HL-60/S4 (cell line): Measurements from ENCODE around the gene FAM76A.
"Not testable (repeated sequence)": the region's sequence is repeated elsewhere in the genome, so short reads cannot be mapped to it uniquely, and the experiment has no call there.

Source experiments
- in situ Hi-C: fragments of 300-500 bp; cut with MboI; formaldehyde crosslinking; loops from 2 replicates; pipeline ENCODE4 v1.14.3; 2022; ENCODE audit warnings: low sequenced_read_pairs

The FAM76A gene

GRCh38 chr1:27774654-27775053 is 48.9 kb downstream of the FAM76A start:
- in situ Hi-C loops = no loop called here

GRCh38 chr1:27775336-27775735 is 49.6 kb downstream of the FAM76A start:
- in situ Hi-C loops = not testable (repeated sequence)

- in situ Hi-C loops = not testable (repeated sequence)
Measured at GRCh38 chr1:27776276-27776675, 50.5 kb downstream of the FAM76A start.

GRCh38 chr1:27778056-27778455 is 52.3 kb downstream of the FAM76A start:
- in situ Hi-C loops = no loop called here

- in situ Hi-C loops = no loop called here
Measured at GRCh38 chr1:27779122-27779521, 53.4 kb downstream of the FAM76A start.

- in situ Hi-C loops = no loop called here
Measured at GRCh38 chr1:27782950-27783349, 57.2 kb downstream of the FAM76A start.

- in situ Hi-C loops = no loop called here
Measured at GRCh38 chr1:27784700-27785099, 58.9 kb downstream of the FAM76A start.

GRCh38 chr1:27785781-27786455 is 60.2 kb downstream of the FAM76A start:
- in situ Hi-C loops = no loop called here

- in situ Hi-C loops = no loop called here
Measured at GRCh38 chr1:27787895-27788294, 62.1 kb downstream of the FAM76A start.

GRCh38 chr1:27789540-27790041 is 63.8 kb downstream of the FAM76A start:
- in situ Hi-C loops = no loop called here

GRCh38 chr1:27790270-27790669 is 64.5 kb downstream of the FAM76A start:
- in situ Hi-C loops = not testable (repeated sequence)

GRCh38 chr1:27795601-27796000 is 69.8 kb downstream of the FAM76A start:
- in situ Hi-C loops = no loop called here

- in situ Hi-C loops = no loop called here
Measured at GRCh38 chr1:27804791-27805190, 79.0 kb downstream of the FAM76A start.

GRCh38 chr1:27806758-27807157 is 81.0 kb downstream of the FAM76A start:
- in situ Hi-C loops = no loop called here

GRCh38 chr1:27807385-27807784 is 81.6 kb downstream of the FAM76A start:
- in situ Hi-C loops = no loop called here

- in situ Hi-C loops = not testable (repeated sequence)
Measured at GRCh38 chr1:27808131-27808530, 82.4 kb downstream of the FAM76A start.

- in situ Hi-C loops = no loop called here
Measured at GRCh38 chr1:27809883-27810282, 84.1 kb downstream of the FAM76A start.

- in situ Hi-C loops = no loop called here
Measured at GRCh38 chr1:27811741-27812500, 86.2 kb downstream of the FAM76A start.
